HCT116 (cell line): ENCODE measurements around the gene ALK.

ENCODE experiments used
- EGR1 ChIP-seq: IDR thresholded peaks from 2 replicates; pipeline ENCODE4 v1.6.1; 2012; ENCODE audit warnings: low read depth
- EZH2phosphoT487 ChIP-seq: fragments of 200-600 bp; IDR thresholded peaks from 2 replicates; pipeline ENCODE4 v1.6.1; 2018; ENCODE audit warnings: antibody characterized with exemption, borderline replicate concordance
- FOSL1 ChIP-seq: IDR thresholded peaks from 2 replicates; pipeline ENCODE4 v1.6.1; 2012; ENCODE audit warnings: low read depth
- POLR2A ChIP-seq: IDR thresholded peaks from 2 replicates; pipeline ENCODE4 v1.7.0; 2011; ENCODE audit warnings: borderline replicate concordance; ENCODE audit not compliant: insufficient read depth, insufficient read length; ENCODE audit errors: extremely low read depth
- POLR2AphosphoS5 ChIP-seq: IDR thresholded peaks from 2 replicates; pipeline ENCODE4 v1.6.1; 2011; ENCODE audit warnings: mild to moderate bottlenecking, low read depth, low read length, moderate library complexity
- RAD21 ChIP-seq: IDR thresholded peaks from 2 replicates; pipeline ENCODE4 v1.6.1; 2012; ENCODE audit warnings: low read depth, mild to moderate bottlenecking
- SRF ChIP-seq: IDR thresholded peaks from 2 replicates; pipeline ENCODE4 v1.6.1; 2012; ENCODE audit warnings: low read depth
- YY1 ChIP-seq: IDR thresholded peaks from 2 replicates; pipeline ENCODE4 v1.6.1; 2011; ENCODE audit warnings: low read length, low read depth, moderate library complexity, mild to moderate bottlenecking; ENCODE audit not compliant: insufficient replicate concordance; ENCODE audit errors: extremely low read depth
- ZNF274 ChIP-seq: fragments of 200-500 bp; sonication (Bioruptor generic); IDR thresholded peaks from 2 replicates; pipeline ENCODE4 v1.6.1; 2014; ENCODE audit warnings: mild to moderate bottlenecking, low read depth, low read length, inconsistent platforms
- TF ChIP-seq, protein P1 (sequence below), 3 experiments: fragments of 200-600 bp in 1 of 3; sonication (generic) in 1 of 3; IDR thresholded peaks in 2 of 3; conservative IDR thresholded peaks in 1 of 3; 2 replicates each; pipeline ENCODE4 v1.5.1; 2012 to 2017; ENCODE audit warnings: low read depth in 2 of 3, low read length in 2 of 3, antibody characterized with exemption in 1 of 3, borderline replicate concordance in 1 of 3, control low read depth in 1 of 3, mild to moderate bottlenecking in 1 of 3, mixed read lengths in 1 of 3, mixed run types in 1 of 3, moderate library complexity in 1 of 3; ENCODE audit not compliant: insufficient read depth in 1 of 3
- TF ChIP-seq, protein P2 (sequence below): IDR thresholded peaks from 2 replicates; pipeline ENCODE4 v1.6.1; 2012
- TF ChIP-seq, protein P3 (sequence below): IDR thresholded peaks from 2 replicates; pipeline ENCODE4 v1.6.1; 2012

- TF ChIP-seq, protein P1, sequence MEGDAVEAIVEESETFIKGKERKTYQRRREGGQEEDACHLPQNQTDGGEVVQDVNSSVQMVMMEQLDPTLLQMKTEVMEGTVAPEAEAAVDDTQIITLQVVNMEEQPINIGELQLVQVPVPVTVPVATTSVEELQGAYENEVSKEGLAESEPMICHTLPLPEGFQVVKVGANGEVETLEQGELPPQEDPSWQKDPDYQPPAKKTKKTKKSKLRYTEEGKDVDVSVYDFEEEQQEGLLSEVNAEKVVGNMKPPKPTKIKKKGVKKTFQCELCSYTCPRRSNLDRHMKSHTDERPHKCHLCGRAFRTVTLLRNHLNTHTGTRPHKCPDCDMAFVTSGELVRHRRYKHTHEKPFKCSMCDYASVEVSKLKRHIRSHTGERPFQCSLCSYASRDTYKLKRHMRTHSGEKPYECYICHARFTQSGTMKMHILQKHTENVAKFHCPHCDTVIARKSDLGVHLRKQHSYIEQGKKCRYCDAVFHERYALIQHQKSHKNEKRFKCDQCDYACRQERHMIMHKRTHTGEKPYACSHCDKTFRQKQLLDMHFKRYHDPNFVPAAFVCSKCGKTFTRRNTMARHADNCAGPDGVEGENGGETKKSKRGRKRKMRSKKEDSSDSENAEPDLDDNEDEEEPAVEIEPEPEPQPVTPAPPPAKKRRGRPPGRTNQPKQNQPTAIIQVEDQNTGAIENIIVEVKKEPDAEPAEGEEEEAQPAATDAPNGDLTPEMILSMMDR (IDR thresholded peaks at IDR 0.05 in 2 of 3, conservative IDR thresholded peaks at IDR 0.05 in 1 of 3; ENCODE audit: borderline replicate concordance in 1 of 3, insufficient read depth in 1 of 3, low read depth in 2 of 3, low read length in 2 of 3), result no peak
- no peak for TF ChIP-seq POLR2AphosphoS5
- TF ChIP-seq SRF, result no peak
- TF ChIP-seq EGR1, result no peak
- TF ChIP-seq POLR2A, result no peak
- no peak for TF ChIP-seq YY1
- TF ChIP-seq ZNF274, result no peak
- TF ChIP-seq, protein P2, sequence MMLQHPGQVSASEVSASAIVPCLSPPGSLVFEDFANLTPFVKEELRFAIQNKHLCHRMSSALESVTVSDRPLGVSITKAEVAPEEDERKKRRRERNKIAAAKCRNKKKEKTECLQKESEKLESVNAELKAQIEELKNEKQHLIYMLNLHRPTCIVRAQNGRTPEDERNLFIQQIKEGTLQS, result no peak
- TF ChIP-seq EZH2phosphoT487, result no peak
- TF ChIP-seq, protein P3, sequence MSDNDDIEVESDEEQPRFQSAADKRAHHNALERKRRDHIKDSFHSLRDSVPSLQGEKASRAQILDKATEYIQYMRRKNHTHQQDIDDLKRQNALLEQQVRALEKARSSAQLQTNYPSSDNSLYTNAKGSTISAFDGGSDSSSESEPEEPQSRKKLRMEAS, result no peak
- no peak for TF ChIP-seq RAD21
- TF ChIP-seq FOSL1, result no peak
These were observed 696.5 kb downstream of the ALK start for GRCh38 chr2:29224693-29225551.
